Measurements from ENCODE around the gene FOXP1. TPM values are rescaled to one million over a fixed set of nuclear protein-coding genes. Genes with fewer than 3 reads are reported as not detected.

FOXP1 gene
- total RNA-seq, 1 donor from 2014 or later = 33.2 TPM

- DNase-seq (ENCODE audit: low read depth) = no peak
- no peak for FAIRE-seq
- no peak for TF ChIP-seq CTCF (IDR thresholded peaks at IDR 0.05; ENCODE audit: insufficient read depth, low read length, severe bottlenecking)
- no peaks in the 10 kb centered on the region for H3K27me3 ChIP-seq (ENCODE audit: control insufficient read depth, insufficient read depth, low read length)
- no peak overlapping the region for H3K4me3 ChIP-seq (ENCODE audit: low read depth, low read length)
- no peaks in the 10 kb centered on the region for H3K36me3 ChIP-seq (ENCODE audit: control insufficient read depth, insufficient read depth, low read length)
Measured at GRCh38 chr3:71271596-71271995, 311.9 kb downstream of the FOXP1 start.

- H3K36me3 ChIP-seq (ENCODE audit: control insufficient read depth, insufficient read depth, low read length) = no peaks in the 10 kb centered on the region
- H3K4me3 ChIP-seq (ENCODE audit: low read depth, low read length) = no peak overlapping the region
- DNase-seq (ENCODE audit: low read depth) = no peak
- TF ChIP-seq CTCF (IDR thresholded peaks at IDR 0.05; ENCODE audit: insufficient read depth, low read length, severe bottlenecking) = no peak
- H3K27me3 ChIP-seq (ENCODE audit: control insufficient read depth, insufficient read depth, low read length) = no peaks in the 10 kb centered on the region
- no peak for FAIRE-seq
Measured at GRCh38 chr3:71269906-71270305, 313.6 kb downstream of the FOXP1 start.

GRCh38 chr3:71268462-71268999, 315.0 kb downstream of the FOXP1 start:
- no peak overlapping the region for H3K4me3 ChIP-seq (ENCODE audit: low read depth, low read length)
- no peaks in the 10 kb centered on the region for H3K27me3 ChIP-seq (ENCODE audit: control insufficient read depth, insufficient read depth, low read length)
- TF ChIP-seq CTCF (IDR thresholded peaks at IDR 0.05; ENCODE audit: insufficient read depth, low read length, severe bottlenecking) = no peak
- FAIRE-seq (peak; percentile 55), DNase-seq (ENCODE audit: low read depth) (no peak)
- no peaks in the 10 kb centered on the region for H3K36me3 ChIP-seq (ENCODE audit: control insufficient read depth, insufficient read depth, low read length)

GRCh38 chr3:71266875-71267274, 316.7 kb downstream of the FOXP1 start:
- FAIRE-seq (no peak), DNase-seq (ENCODE audit: low read depth) (no peak)
- TF ChIP-seq CTCF (IDR thresholded peaks at IDR 0.05; ENCODE audit: insufficient read depth, low read length, severe bottlenecking) = no peak
- Histone ChIP-seq H3K27me3 (ENCODE audit: control insufficient read depth, insufficient read depth, low read length) (no peaks in the 10 kb centered on the region), H3K36me3 (ENCODE audit: control insufficient read depth, insufficient read depth, low read length) (no peaks in the 10 kb centered on the region), H3K4me3 (ENCODE audit: low read depth, low read length) (no peak overlapping the region)

GRCh38 chr3:71265365-71265915, 318.1 kb downstream of the FOXP1 start:
- no peaks in the 10 kb centered on the region for H3K36me3 ChIP-seq (ENCODE audit: control insufficient read depth, insufficient read depth, low read length)
- peak; percentile 94 for FAIRE-seq
- no peak for DNase-seq (ENCODE audit: low read depth)
- no peaks in the 10 kb centered on the region for H3K27me3 ChIP-seq (ENCODE audit: control insufficient read depth, insufficient read depth, low read length)
- H3K4me3 ChIP-seq (ENCODE audit: low read depth, low read length) = no peak overlapping the region
- TF ChIP-seq CTCF (IDR thresholded peaks at IDR 0.05; ENCODE audit: insufficient read depth, low read length, severe bottlenecking) = no peak

- Histone ChIP-seq H3K36me3 (ENCODE audit: control insufficient read depth, insufficient read depth, low read length) (no peaks in the 10 kb centered on the region), H3K4me3 (ENCODE audit: low read depth, low read length) (no peak overlapping the region), H3K27me3 (ENCODE audit: control insufficient read depth, insufficient read depth, low read length) (no peaks in the 10 kb centered on the region)
- TF ChIP-seq CTCF (IDR thresholded peaks at IDR 0.05; ENCODE audit: insufficient read depth, low read length, severe bottlenecking) = no peak
- DNase-seq (ENCODE audit: low read depth) = peak; percentile 25
- no peak for FAIRE-seq
Measured at GRCh38 chr3:71264840-71265239, 318.7 kb downstream of the FOXP1 start.

All from bronchial epithelial cell (primary cell).